ENCODE results near the gene GALNT18.

Gene GALNT18

DNA sequence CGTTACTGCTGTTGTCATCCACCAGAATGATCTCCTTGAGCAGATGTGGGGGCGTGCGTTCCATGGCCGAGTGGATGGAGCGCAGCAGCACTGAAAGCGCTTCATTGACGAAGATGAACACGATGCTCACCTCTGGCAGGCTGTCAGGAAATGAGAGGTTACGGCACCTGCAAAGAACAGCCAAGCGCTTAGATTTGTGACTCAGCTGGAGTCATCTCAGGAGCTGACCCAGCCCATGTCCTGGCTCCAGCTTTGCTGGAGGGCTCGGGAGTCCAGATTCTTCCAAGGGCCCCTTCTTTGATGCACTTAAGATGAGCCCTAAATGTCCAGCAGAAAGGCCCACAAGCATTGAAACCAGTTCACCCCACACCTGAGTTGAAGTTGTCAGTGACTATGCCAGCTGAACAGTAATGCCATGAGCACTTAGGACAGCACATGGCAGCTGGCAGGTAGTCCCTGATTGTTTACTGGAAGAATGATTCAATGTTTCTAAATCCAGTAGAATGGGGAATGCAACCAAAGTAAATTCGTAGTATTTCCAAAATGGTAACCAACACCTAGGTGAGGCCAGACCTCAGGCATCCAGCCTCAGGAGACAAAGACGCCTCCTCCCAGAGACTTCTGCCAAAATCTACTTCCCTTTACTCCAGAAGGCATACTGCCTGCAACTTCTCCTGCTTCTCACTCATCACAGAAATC, 189.0 kb downstream of the GALNT18 start:
- no peak for DNase-seq (ENCODE audit: low spot score)

DNA sequence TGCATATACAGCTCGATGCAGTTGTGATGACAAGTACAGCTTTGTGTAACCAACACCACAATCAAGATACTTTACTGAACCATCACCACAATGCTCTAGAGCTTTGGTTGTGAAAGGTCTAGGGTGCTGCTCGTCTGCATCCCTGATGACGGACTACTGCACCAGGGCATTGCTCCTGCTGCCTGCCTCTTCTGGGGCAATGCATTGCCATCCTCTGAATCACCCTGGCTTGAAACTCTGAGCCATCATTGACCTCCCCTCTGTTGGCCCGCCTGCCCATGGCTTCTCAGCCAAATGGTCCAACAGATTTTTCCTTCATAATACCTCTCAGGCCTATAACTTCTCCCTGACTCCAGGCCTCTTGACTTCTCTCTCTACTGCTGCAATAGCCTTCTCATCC, 191.4 kb downstream of the GALNT18 start:
- DNase-seq (ENCODE audit: low spot score) = no peak

- no peak for DNase-seq (ENCODE audit: low spot score)
Observed at GRCh38 chr11:11428714-11429113, 193.1 kb downstream of the GALNT18 start.

- DNase-seq (ENCODE audit: low spot score) = no peak
Observed at GRCh38 chr11:11427542-11427941, 194.3 kb downstream of the GALNT18 start.

DNA sequence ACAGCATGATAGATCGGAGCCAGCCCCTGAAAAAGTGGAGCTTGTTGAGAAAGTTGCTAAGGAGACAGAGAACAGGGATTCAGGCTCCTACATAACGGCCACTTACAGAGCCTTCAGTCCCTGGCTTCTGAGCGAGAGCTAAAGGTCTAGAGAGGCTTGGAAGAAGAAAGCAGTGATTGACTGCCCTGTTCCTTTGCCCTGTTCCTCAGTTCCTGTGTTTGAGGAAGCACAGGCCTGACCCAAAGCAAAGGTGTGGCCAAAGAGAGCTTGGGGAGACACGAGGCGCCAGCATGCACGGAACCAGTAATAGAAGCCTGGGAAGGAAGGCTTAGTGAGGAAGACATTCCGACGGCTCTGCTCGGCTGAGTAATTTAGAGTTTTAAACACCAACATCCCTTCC, 194.7 kb downstream of the GALNT18 start:
- DNase-seq (ENCODE audit: low spot score) = no peak

DNA sequence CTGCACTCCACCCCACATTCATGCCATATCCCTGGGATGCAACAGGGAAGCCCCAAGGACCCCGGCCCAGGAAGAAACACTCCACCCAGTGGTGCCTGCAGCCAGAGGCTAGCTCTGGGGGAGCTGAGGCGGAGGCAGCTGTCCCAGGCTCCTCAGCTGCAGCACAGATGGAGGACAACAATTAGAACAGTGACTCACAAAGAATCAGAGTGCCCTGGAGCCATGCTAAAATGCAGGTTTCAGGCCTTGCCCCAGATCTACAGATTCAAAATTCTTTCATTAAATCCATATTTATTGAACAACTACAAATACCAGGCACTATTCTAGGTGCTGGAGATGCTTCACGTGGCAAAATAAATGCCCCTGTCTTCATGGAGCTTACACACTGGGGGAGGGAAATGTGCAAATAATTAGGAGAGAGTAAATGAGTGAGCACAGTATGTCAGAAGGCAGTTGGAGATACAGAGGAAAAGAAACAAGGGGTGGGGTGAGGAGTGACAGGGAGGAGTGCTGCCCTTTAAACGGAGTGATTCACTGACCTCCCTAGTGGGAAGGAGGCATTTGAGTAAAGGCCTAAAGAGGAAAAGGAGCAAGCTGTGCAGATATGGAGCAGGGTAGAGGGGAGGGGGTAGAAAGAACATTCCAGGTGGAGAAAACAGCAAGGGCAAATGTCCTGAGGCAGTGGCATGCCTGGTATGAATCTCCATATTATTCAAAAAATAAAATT, 195.4 kb downstream of the GALNT18 start:
- DNase-seq (ENCODE audit: low spot score) = no peak

GRCh38 chr11:11425806-11426205, 196.0 kb downstream of the GALNT18 start:
- no peak for DNase-seq (ENCODE audit: low spot score)

- DNase-seq (ENCODE audit: low spot score) = no peak
Observed at GRCh38 chr11:11424688-11425087, 197.1 kb downstream of the GALNT18 start.

DNA sequence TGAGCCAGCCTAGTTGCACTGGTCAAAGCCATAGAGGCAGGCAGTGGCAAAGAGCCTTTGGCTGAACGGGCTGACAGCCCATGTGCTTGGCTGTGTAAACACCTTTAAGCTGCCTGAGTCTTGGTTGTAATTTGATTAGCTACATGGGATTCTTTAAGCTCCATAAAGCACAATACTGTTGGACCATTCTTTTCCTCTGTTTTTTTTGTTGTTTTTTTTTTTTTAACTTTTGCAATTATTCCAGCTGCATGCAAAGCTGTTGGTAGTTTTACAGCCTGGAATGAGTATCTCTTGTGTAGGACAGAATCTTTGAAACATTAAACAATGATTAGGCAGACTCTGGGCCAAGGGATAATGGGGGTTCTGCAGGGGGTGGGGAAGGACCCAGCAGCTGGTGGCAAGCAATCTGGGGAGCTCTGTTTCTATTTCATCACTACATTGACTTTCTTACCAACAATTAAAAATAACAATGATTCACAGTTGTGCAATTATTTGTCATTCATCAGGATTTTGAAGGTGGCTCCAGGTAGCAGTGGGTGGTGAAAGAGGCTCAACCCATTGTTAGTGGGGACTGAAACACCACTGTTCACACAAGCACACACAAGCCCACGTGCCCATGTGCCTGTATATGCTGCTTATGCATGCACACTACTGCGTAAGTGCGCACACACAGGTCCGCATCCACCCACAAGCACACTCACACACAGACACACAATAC, 199.2 kb downstream of the GALNT18 start:
- DNase-seq (ENCODE audit: low spot score) = no peak

GRCh38 chr11:11421509-11421908, 200.3 kb downstream of the GALNT18 start:
- DNase-seq (ENCODE audit: low spot score) = no peak

DNA sequence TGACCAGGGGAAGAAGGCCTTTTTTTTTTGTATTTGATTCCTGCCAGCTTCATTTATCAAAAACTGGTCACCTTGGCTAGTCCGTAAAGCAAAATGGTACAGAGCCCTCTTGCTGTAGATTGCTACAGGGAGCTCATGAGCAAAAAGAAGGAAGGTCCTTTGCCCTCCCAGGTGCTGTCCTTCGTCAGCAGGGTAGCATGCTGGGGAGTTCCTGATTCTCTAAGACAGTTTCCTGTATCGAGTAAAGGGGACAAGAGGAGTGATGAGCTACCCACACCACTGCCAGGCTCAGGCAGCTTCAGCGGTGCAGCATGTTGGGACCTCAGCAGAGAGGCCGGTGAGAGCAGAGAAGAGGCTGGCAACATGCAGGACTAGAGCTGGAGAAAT, 200.9 kb downstream of the GALNT18 start:
- DNase-seq (ENCODE audit: low spot score) = no peak

DNA sequence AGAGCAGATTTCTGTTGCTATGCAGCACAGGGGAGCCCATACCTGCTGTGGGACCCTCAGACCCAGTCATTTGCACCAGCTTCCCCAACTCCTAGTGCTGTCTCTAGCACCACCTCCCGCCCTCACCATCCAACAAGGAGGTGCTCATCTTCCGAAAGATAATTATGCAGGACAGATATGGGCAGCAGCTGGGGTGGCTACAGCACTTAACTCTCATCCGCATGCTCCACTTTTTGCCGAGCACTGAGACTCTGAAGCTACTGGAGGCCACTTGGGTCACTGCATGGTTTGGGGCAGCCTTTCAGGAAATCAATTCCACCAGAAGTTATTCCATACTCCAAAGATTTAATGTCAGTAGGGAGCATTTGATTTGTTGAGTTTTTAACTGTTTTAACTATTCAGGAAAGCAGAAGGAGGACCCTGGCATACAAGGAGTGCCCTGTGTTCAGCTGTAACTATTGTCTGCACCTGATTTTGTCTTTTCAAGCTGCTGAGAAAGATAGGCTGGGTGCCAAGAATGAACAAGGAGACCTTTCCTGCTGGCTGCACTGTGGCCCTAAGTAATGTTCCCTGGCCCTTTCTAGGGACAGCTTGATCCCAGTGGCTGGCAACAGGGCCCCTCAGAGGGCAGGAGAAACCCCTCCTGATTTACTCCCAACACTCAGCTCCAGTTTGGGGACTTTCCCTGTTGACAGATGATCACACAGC, 201.5 kb downstream of the GALNT18 start:
- DNase-seq (ENCODE audit: low spot score) = no peak

- DNase-seq (ENCODE audit: low spot score) = no peak
Observed at GRCh38 chr11:11419747-11420146, 202.1 kb downstream of the GALNT18 start.

DNA sequence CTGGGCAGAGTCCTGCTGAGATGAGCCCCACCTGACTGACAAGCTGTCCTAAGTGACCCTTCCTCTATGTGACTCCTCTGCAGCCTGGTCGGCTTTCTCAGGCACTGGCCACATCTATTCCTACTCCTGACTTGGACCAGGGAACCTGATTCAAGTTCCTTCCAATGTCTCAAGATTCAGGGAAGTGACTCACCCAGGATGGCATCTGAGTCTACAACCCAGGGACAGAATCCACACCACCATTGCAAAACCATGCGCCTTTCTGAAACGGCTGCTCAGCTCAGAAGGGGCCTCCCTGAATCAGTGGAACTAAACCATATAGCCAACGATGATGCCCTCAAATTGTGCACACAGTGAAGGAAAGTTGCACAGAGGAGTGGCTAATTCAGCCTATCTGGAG, 204.9 kb downstream of the GALNT18 start:
- DNase-seq (ENCODE audit: low spot score) = peak; percentile 5

GRCh38 chr11:11416502-11416901, 205.3 kb downstream of the GALNT18 start:
- DNase-seq (ENCODE audit: low spot score) = no peak

GRCh38 chr11:11415901-11416300, 205.9 kb downstream of the GALNT18 start:
- no peak for DNase-seq (ENCODE audit: low spot score)

- no peak for DNase-seq (ENCODE audit: low spot score)
Observed at GRCh38 chr11:11414996-11415395, 206.8 kb downstream of the GALNT18 start.

GRCh38 chr11:11413776-11414175, 208.0 kb downstream of the GALNT18 start:
- DNase-seq (ENCODE audit: low spot score) = no peak

DNA sequence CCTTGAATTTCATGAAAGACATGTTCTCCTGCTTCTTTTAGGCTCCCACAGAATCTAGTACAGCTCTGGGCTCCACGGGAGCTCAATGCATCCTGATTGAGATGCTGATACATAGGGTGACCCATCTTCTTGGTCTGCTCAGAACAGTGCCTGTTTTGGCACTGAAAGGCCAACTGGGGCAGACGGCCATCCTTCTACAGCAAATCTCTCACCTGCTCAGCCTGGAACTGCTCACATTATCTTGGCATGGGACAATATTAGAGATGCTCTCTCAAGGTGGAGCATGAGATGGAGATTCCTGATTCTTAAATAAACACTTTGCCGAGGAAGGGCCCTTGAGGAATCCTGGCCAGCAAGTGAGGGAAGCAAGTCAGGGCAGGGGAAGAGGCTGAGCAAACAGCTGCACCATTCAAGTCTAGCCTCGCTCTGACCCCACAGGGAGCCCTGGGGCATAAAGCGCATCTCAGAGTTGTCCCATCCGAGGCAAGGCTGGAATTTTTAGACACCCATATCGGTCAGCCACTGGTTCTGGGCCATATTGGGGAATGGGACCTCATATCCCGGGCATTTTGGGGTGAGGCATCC, 210.3 kb downstream of the GALNT18 start:
- DNase-seq (ENCODE audit: low spot score) = no peak

DNA sequence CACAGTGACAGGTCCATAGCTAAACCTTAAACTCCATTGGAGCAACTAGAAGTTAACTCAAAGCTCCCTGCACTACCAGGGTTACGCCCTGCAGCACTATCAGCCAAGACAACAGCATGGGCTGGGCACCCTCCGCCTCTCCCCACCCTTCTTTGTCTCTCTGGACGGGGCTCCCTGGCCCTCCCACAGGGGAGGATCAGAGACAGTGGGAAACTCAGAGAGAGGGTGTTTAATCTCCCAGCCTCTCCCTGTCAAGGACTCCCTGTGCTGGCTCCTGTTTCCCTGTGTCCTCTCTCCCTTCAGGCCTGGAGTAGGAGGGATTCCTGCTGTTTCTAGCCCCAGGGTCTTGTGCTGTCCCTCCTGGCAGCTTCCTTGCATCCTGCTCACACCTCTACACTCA, 211.9 kb downstream of the GALNT18 start:
- DNase-seq (ENCODE audit: low spot score) = no peak

DNA sequence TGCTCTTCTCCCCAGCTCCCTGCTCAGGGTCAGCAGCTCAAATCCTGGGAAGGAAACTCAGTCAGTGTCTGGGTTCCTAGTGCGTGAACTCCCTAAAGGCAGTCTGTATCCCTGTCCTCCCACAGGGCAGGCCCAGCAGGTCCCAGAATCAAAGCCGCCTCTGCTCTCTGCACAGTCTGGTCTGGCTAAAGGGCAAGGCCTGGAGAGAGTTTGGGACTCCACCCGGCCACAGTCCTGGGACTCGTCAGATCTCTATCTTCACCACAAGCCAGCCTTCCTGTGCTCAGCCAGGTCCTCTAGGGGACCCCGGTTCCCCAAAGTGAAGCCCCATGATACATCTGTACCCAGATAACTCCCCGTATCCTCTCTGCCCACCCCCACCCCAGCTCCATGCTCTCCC, 212.6 kb downstream of the GALNT18 start:
- DNase-seq (ENCODE audit: low spot score) = no peak
